Spleen (tissue), 7 donors: ENCODE results near the gene EFCAB9.

ENCODE experiments used
- CTCF ChIP-seq, 11 experiments: fragments of 200-600 bp in 7 of 11; fragments of 450-650 bp in 4 of 11; sonication (generic) in 4 of 11; IDR thresholded peaks in 8 of 11; conservative IDR thresholded peaks in 3 of 11; 1 replicate in 7 of 11; 2 replicates in 4 of 11; pipeline versions ENCODE4 v1.4.0 to v1.8.0; 2016 to 2021; ENCODE audit warnings: antibody characterized with exemption in 11 of 11, inconsistent platforms in 4 of 11, mild to moderate bottlenecking in 1 of 11
- POLR2AphosphoS5 ChIP-seq, 3 donors: sonication (generic); formaldehyde crosslinking; IDR thresholded peaks; one replicate each; pipeline ENCODE4 v1.5.1; 2017; ENCODE audit warnings: antibody characterized with exemption in 3 of 3
- donor health status: DM: no; HTN: no; CAD: no; lungs with moderate emphysema.
- donor health status: DM: no; HTN: no; CAD: no.
- donor health status: DM: no; HTN: no; CAD: no.

- no peak for TF ChIP-seq CTCF (IDR thresholded peaks at IDR 0.05 in 8 of 11, conservative IDR thresholded peaks at IDR 0.05 in 3 of 11)
- no peak for TF ChIP-seq POLR2AphosphoS5 (IDR thresholded peaks at IDR 0.05)
Measured at GRCh38 chr5:172170251-172170701, 23.7 kb upstream of the EFCAB9 start.
